ENCODE measurements around the gene AADAC.
"Not testable (repeated sequence)": the region's sequence is repeated elsewhere in the genome, so short reads cannot be mapped to it uniquely, and the experiment has no call there.

Gene AADAC, protein sequence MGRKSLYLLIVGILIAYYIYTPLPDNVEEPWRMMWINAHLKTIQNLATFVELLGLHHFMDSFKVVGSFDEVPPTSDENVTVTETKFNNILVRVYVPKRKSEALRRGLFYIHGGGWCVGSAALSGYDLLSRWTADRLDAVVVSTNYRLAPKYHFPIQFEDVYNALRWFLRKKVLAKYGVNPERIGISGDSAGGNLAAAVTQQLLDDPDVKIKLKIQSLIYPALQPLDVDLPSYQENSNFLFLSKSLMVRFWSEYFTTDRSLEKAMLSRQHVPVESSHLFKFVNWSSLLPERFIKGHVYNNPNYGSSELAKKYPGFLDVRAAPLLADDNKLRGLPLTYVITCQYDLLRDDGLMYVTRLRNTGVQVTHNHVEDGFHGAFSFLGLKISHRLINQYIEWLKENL

GRCh38 chr3:151813799-151814198 is at the start of gene AADAC:
Gene AADAC (plus strand): TSS chr3:151814116. CDS start chr3:151814163, 47 bp downstream.
- DNase-seq, result no peak

- DNase-seq, result not testable (repeated sequence)
Measured at GRCh38 chr3:151764699-151765098, 49.2 kb upstream of the AADAC start.

DNA sequence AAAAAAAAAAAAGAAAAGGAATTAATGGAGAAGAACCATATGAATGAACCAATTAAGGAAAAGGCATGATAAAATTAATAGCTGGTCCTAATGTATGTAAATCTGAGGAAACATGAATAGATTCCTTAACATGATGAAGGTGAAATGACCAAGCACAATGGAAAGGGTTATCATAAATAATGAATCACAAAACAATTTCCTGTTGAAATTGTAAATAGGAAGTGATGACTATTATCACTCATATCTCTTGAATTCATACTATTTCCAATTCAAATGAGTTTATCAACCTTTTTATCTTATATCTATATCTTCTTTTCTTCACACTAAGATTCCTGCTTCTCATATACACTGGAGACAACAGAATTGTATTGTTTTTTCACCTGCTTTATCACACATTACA is 48.2 kb upstream of the AADAC start:
- no peak for DNase-seq

- DNase-seq, result no peak
Measured at GRCh38 chr3:151766454-151766853, 47.5 kb upstream of the AADAC start.

DNA sequence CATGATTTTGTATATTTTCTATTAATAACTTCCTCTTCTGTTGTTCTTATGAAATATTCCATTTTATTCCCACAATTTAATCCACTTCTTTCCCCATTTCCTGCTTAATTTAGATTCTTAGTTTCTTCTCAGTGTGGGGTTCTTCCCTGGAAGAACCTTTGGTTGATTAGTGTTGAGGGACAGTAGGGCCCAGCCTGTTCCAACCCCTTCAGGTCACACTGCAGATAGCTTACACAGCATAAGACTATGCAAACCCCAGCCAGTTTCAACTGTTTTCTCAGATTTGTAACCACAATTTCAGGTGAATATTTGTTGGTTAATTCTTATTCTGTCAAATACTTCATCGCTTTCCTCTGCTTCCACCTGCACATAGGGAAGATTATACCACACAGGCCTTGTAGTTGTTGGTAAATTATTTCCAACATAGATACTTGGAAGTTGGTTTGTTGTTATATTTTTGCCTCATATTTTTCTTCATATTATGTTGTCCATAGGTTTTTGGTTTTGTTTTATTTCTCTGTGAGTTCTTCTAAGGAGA is 45.5 kb upstream of the AADAC start:
- no peak for DNase-seq

DNA sequence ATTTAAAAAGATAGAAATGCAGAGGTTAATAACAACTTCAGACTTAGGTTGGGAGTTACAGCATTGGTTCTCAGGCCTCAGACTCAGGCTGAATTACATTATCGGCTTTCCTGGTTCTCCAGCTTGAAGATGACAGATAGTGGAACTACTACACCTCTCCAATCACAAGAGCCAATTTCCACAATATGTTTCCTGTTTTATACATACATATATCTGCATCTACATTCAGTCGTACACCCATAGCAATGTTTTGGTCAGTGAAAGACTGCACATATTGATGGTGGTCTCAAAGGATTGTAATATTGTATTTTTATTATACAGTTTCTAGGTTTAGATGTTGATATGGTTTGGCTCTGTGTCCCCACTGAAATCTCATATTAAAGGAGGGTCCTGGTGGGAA is 44.7 kb upstream of the AADAC start:
- no peak for DNase-seq

DNA sequence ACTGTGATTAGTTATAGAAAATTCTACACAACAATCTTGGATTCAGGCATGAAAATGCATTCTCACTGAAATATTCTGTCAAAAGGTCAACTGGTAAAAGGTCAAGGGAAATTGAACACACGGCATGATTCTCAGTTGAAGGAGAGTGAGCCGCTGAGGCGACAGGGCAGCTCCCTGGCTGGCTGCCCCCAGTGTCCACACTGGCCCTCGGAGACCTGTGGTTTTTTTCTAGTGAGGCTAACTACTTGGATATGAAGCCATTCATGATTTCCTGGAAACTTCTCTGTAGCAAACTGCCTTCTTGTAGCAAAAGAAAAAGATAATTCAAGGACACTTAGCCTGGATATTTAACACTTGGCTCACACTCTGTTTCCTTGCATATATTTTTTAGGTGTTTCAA is 43.0 kb upstream of the AADAC start:
- no peak for DNase-seq

DNA sequence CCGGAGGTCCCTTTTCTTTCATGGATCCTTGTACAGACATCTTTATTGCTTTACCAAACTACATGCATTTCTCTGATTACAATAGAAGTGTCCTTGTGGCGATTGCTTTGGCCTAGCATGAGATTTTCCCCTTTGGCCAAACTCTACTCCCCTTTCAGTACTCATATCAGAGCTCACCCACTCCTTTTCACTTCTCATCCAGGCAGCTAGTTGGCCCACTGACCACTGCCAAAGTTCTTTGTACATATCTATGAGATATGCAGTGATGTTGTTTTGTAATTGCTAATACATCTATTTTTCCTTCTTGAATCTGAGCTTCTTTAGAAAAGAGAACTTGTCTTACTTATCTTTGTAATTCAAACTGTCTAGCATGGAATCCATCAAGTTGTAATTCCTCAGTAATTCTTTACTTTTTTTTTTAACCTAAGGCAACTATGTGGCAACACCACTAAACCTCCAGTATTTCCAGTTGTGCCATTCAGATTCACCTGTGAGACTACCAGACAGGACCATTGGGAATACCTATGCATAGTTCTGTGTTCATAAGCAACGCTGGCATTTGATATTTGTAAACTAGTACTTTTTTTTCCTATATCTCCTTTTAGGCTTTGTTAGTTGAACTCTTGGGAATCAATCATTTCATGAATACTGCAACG is 41.0 kb upstream of the AADAC start:
- no peak for DNase-seq

- DNase-seq, result no peak
Measured at GRCh38 chr3:151774235-151774634, 39.7 kb upstream of the AADAC start.

GRCh38 chr3:151774910-151775309 is 39.0 kb upstream of the AADAC start:
- DNase-seq, result no peak

GRCh38 chr3:151775314-151776258 is 38.3 kb upstream of the AADAC start:
- no peak for DNase-seq

GRCh38 chr3:151776259-151776740 is 37.6 kb upstream of the AADAC start:
- no peak for DNase-seq

GRCh38 chr3:151777880-151778279 is 36.0 kb upstream of the AADAC start:
- DNase-seq, result no peak

DNA sequence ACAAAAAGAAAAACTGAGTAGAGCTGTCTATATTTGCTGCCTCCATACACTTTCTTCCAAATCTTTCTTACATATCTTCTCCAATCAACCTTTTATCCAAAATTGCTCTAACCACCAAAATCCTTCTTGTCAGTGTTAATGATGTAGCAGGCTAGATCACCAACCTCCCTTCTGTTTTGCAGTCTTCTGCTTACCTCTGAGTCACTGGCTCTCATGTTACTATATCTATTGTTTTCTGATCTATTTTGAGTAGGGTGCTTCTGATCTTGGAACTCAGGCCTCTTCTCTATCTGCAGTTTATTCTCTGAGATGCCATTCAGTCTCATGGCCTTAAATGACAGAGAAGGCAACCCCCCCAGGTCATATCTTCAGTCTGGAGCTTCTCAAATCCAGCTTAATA is 26.3 kb upstream of the AADAC start:
- DNase-seq, result no peak

- DNase-seq, result no peak
Measured at GRCh38 chr3:151788401-151788800, 25.5 kb upstream of the AADAC start.

- no peak for DNase-seq
Measured at GRCh38 chr3:151789853-151790463, 24.0 kb upstream of the AADAC start.

GRCh38 chr3:151790763-151791162 is 23.2 kb upstream of the AADAC start:
- DNase-seq, result not testable (repeated sequence)

DNA sequence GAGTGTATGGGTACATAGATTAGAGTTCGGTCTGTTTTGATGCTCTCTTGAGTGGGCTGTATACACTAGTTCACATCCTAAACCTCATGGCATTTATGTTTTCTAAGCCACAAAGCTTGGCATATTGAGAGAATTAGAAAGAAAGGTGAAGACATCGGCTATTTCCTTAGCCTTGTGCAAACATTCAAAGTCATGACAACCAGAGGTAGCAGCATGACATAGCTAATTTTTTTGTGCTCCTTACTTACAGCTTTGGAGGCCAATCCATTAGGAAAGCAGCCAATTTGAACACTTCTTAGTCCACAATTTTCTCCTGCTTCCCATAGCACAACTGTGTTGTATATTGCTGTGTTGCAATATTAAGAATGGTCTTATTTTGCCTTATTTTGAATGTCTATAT is 21.5 kb upstream of the AADAC start:
- DNase-seq, result no peak

DNA sequence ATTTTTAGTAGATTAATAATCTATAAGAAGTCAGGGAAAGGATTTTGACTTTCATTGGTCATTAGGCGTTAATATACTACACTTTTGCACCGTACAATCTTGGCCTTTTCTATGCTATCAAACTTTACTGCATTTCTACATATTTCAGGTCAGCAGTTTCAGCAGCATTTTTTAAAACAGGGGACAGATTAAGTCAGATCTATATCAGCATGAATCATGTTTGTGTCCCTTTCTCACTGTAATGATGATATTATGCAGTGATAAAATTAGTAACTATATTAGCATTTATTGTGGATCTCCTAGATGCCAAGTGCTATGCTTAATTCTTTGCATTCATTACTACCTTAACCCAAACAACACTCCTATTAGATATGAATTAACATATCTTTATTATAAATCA is 20.3 kb upstream of the AADAC start:
- no peak for DNase-seq

- DNase-seq, result no peak
Measured at GRCh38 chr3:151794080-151794479, 19.8 kb upstream of the AADAC start.

DNA sequence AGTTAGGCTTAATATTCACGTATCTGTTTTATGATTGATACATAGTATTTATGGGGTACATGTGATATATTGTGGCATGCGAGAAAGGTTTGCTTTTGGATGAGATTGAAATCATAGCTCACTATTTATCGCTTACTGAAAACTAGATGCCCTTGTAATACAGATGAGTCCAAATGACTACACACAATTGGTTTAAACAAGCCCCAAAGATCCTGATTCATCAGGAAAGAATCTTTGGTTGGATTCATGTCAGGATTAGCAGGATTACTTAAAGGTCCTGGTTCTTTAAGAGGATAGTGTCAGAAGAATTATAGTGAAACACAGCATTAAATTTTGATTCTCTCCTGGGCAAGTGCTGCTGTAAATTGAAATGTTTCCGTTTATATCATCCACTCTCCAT is 18.6 kb upstream of the AADAC start:
- DNase-seq, result no peak

DNA sequence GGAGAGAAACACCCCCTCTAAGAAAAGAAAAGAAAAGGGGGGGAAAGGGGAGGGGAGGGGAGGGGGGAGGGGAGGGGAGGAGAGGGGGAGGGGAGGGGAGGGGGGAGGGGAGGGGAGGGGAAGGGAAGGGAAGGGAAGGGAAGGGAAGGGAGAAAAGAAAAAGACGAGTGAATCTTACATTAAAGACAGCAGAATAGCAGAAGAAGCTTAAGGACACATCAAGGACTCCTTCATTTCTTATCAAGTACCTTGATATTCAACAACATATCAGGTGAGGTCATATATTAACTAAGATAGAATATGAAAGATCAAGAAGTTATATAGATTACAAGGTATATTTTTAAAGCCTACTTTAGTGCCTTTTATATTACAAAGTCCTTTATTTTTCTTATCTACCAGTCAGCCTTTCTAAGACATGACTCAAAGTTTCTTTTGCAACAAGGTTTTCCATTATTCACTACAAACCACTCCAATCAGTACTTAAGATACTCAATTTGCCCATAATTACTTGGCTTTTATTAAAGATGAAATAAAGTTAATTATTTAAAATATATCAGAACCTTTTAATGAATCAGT is 17.7 kb upstream of the AADAC start:
- no peak for DNase-seq

All from NCI-H345 (cell line).